K562 (cell line): ENCODE measurements around the gene USP28.

ENCODE experiments used
- BRF1 ChIP-seq: IDR thresholded peaks from 3 replicates; pipeline ENCODE4 v1.6.1; 2011; ENCODE audit warnings: borderline replicate concordance, mild to moderate bottlenecking; ENCODE audit not compliant: insufficient read length; ENCODE audit errors: extremely low read depth
- CBX2 ChIP-seq: fragments of 200-600 bp; sonication (generic); IDR thresholded peaks from one replicate; pipeline ENCODE4 v1.6.1; 2012; ENCODE audit warnings: mild to moderate bottlenecking, low read length, inconsistent platforms; ENCODE audit not compliant: insufficient read depth, poor library complexity, severe bottlenecking
- GABPB2 ChIP-seq: fragments of 250-450 bp; sonication (Bioruptor Pico); conservative IDR thresholded peaks from 2 replicates; pipeline ENCODE4 v1.5.1; 2021; ENCODE audit warnings: mild to moderate bottlenecking
- GTF2F1 ChIP-seq: IDR thresholded peaks from 2 replicates; pipeline ENCODE4 v1.6.1; 2011; ENCODE audit warnings: low read depth, low read length, improper control_type of control experiment
- HDAC1 ChIP-seq, 2 experiments: fragments of 450-650 bp; IDR thresholded peaks; 2 replicates each; pipeline ENCODE4 v1.6.1; 2016 to 2017; ENCODE audit warnings: inconsistent platforms in 1 of 2, mild to moderate bottlenecking in 1 of 2, moderate library complexity in 1 of 2
- MEF2A ChIP-seq: IDR thresholded peaks from 2 replicates; pipeline ENCODE4 v1.6.1; 2011; ENCODE audit warnings: low read depth, mild to moderate bottlenecking, low read length, moderate library complexity; ENCODE audit not compliant: control insufficient read depth
- MLX ChIP-seq, 2 experiments: fragments of 450-650 bp in 1 of 2; sonication (generic) in 1 of 2; formaldehyde crosslinking; conservative IDR thresholded peaks; 2 replicates each; pipeline versions ENCODE4 v1.4.0 to v1.8.1; 2020 to 2022; ENCODE audit warnings: mild to moderate bottlenecking in 1 of 2, missing genetic modification reagents in 1 of 2
- SP1 ChIP-seq: sonication (generic); formaldehyde crosslinking; IDR thresholded peaks from 2 replicates; pipeline ENCODE4 v1.8.1; 2022; ENCODE audit warnings: mild to moderate bottlenecking, missing genetic modification reagents
- THAP7 ChIP-seq: fragments of 250-450 bp; sonication (Bioruptor Pico); IDR thresholded peaks from 2 replicates; pipeline ENCODE4 v1.5.0; 2021
- ZBED1 ChIP-seq: IDR thresholded peaks from 2 replicates; pipeline ENCODE4 v1.6.1; 2014
- ZNF445 ChIP-seq: fragments of 250-450 bp; sonication (Bioruptor Pico); IDR thresholded peaks from 2 replicates; pipeline ENCODE4 v1.4.0; 2020; ENCODE audit warnings: low read depth, mild to moderate bottlenecking, moderate library complexity
- ZNF584 ChIP-seq: fragments of 200-800 bp; sonication (Bioruptor generic); IDR thresholded peaks from 2 replicates; pipeline ENCODE4 v1.6.1; 2016; ENCODE audit warnings: low read depth, mild to moderate bottlenecking, missing genetic modification characterization, missing compliant biosample characterization
- TF ChIP-seq, protein P1 (sequence below), 3 experiments: IDR thresholded peaks in 2 of 3; conservative IDR thresholded peaks in 1 of 3; 2 replicates each; pipeline ENCODE4 v1.5.1; 2011 to 2012; ENCODE audit warnings: low read length in 3 of 3, mild to moderate bottlenecking in 3 of 3, control low read depth in 2 of 3, improper control_type of control experiment in 1 of 3, inconsistent platforms in 1 of 3, low read depth in 1 of 3, mixed read lengths in 1 of 3, moderate library complexity in 1 of 3; ENCODE audit not compliant: insufficient read depth in 2 of 3

- TF ChIP-seq MEF2A (no peak), BRF1 (no peak), HDAC1 (IDR thresholded peaks at IDR 0.05) (no peak), ZNF445 (CRISPR knock-in tag) (no peak), ZNF584 (CRISPR knock-in tag) (no peak), CBX2 (no peak), GTF2F1 (no peak), THAP7 (no peak), ZBED1 (no peak), MLX (CRISPR knock-in tag; conservative IDR thresholded peaks at IDR 0.05) (no peak), GABPB2 (CRISPR knock-in tag) (no peak), SP1 (CRISPR knock-in tag) (no peak)
- TF ChIP-seq, protein P1, sequence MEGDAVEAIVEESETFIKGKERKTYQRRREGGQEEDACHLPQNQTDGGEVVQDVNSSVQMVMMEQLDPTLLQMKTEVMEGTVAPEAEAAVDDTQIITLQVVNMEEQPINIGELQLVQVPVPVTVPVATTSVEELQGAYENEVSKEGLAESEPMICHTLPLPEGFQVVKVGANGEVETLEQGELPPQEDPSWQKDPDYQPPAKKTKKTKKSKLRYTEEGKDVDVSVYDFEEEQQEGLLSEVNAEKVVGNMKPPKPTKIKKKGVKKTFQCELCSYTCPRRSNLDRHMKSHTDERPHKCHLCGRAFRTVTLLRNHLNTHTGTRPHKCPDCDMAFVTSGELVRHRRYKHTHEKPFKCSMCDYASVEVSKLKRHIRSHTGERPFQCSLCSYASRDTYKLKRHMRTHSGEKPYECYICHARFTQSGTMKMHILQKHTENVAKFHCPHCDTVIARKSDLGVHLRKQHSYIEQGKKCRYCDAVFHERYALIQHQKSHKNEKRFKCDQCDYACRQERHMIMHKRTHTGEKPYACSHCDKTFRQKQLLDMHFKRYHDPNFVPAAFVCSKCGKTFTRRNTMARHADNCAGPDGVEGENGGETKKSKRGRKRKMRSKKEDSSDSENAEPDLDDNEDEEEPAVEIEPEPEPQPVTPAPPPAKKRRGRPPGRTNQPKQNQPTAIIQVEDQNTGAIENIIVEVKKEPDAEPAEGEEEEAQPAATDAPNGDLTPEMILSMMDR (IDR thresholded peaks at IDR 0.05 in 2 of 3, conservative IDR thresholded peaks at IDR 0.05 in 1 of 3; ENCODE audit: insufficient read depth in 2 of 3, low read depth in 1 of 3, low read length in 3 of 3): no peak
Observed at GRCh38 chr11:113907681-113908080, 32.3 kb upstream of the USP28 start.
